K562 (cell line): ENCODE results near the gene RBFOX2. TPM values are rescaled to one million over a fixed set of nuclear protein-coding genes. Genes with fewer than 3 reads are reported as not detected.

Source experiments
- polyA plus RNA-seq, 8 experiments: library from polyadenylated mRNA; depleted of rRNA in 4 of 8; stranded (reverse) in 5 of 8; unstranded in 3 of 8; fragments of >200 nt; fragmentation: Nextera tagmentation in 2 of 8; fragmentation: Illumina TruSeq in 1 of 8; extraction: Ambion mirVana in 2 of 8; extraction: Trizol in 1 of 8; gene quantifications; 2 replicates each; pipeline versions ENCODE4 v1.2.1 to v1.2.3, GENCODE V29; 2011 to 2014; ENCODE audit warnings: inconsistent platforms in 1 of 8, missing spikeins in 1 of 8
- total RNA-seq, 7 experiments: library from RNA; depleted of rRNA in 6 of 7; stranded (reverse); fragments of >200 nt in 6 of 7; fragmentation: Illumina TruSeq in 2 of 7; extraction: Trizol in 2 of 7; gene quantifications; 2 replicates each; pipeline versions ENCODE4 v1.2.1 to v1.2.3, GENCODE V29; 2011 to 2021; ENCODE audit warnings: low replicate concordance in 1 of 7
- TF ChIP-seq, protein P1 (sequence below), 2 experiments: fragments of 450-650 bp; formaldehyde crosslinking in 1 of 2; IDR thresholded peaks; 2 replicates each; pipeline versions ENCODE4 v1.4.0 to v1.6.1; 2014 to 2020; ENCODE audit warnings: mild to moderate bottlenecking in 2 of 2, borderline replicate concordance in 1 of 2, low read depth in 1 of 2
- TF ChIP-seq, protein P2 (sequence below): sonication (generic); formaldehyde crosslinking; IDR thresholded peaks from 2 replicates; pipeline ENCODE4 v1.8.0; 2023; ENCODE audit warnings: missing genetic modification reagents, mild to moderate bottlenecking, borderline replicate concordance

The RBFOX2 gene
- total and polyA plus RNA-seq, 9 of the 15 experiments (the other 6 are each of a cell fraction or from before 2014, with no cell fraction given) = 5.8 to 24.8 (median 14.2) TPM

DNA sequence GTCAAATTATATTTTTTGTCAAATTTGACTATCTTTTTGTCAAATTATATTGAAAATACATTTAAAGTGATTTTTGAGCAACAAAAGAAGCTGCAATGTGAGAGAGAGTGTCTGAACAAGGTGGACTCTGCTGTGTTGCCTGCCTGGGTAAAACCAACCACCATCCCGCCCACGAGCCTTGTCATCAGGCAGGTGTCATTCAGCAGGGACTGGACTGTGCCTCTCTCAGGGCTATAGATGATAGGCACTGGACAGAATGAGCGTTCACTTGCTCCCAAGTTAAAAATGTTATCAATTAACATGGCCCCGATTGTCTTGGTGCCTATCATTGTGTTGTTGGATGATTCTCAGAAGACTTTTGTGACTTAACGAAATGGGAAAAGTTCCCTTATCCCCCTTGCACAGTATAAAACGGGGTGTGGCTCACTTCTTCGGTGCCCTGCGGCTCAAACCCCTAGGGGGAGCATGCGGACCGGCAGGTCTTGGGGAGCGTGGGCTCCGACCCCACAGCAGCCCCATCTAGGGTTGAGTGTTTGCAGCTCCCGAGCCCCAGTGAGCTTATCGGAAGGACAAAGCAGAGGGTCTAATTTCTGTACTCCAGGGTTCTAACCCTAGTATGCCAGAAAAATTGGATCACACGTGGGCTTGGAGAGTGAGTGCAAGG is 309.3 kb downstream of the RBFOX2 start (continued):
- TF ChIP-seq, protein P1, sequence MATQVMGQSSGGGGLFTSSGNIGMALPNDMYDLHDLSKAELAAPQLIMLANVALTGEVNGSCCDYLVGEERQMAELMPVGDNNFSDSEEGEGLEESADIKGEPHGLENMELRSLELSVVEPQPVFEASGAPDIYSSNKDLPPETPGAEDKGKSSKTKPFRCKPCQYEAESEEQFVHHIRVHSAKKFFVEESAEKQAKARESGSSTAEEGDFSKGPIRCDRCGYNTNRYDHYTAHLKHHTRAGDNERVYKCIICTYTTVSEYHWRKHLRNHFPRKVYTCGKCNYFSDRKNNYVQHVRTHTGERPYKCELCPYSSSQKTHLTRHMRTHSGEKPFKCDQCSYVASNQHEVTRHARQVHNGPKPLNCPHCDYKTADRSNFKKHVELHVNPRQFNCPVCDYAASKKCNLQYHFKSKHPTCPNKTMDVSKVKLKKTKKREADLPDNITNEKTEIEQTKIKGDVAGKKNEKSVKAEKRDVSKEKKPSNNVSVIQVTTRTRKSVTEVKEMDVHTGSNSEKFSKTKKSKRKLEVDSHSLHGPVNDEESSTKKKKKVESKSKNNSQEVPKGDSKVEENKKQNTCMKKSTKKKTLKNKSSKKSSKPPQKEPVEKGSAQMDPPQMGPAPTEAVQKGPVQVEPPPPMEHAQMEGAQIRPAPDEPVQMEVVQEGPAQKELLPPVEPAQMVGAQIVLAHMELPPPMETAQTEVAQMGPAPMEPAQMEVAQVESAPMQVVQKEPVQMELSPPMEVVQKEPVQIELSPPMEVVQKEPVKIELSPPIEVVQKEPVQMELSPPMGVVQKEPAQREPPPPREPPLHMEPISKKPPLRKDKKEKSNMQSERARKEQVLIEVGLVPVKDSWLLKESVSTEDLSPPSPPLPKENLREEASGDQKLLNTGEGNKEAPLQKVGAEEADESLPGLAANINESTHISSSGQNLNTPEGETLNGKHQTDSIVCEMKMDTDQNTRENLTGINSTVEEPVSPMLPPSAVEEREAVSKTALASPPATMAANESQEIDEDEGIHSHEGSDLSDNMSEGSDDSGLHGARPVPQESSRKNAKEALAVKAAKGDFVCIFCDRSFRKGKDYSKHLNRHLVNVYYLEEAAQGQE (IDR thresholded peaks at IDR 0.05; ENCODE audit: borderline replicate concordance) = peak; percentile 38; the same call in 1 of the 2 replicates
- TF ChIP-seq, protein P1 (CRISPR knock-in tag; IDR thresholded peaks at IDR 0.05; ENCODE audit: low read depth) = no peak
- TF ChIP-seq, protein P2, sequence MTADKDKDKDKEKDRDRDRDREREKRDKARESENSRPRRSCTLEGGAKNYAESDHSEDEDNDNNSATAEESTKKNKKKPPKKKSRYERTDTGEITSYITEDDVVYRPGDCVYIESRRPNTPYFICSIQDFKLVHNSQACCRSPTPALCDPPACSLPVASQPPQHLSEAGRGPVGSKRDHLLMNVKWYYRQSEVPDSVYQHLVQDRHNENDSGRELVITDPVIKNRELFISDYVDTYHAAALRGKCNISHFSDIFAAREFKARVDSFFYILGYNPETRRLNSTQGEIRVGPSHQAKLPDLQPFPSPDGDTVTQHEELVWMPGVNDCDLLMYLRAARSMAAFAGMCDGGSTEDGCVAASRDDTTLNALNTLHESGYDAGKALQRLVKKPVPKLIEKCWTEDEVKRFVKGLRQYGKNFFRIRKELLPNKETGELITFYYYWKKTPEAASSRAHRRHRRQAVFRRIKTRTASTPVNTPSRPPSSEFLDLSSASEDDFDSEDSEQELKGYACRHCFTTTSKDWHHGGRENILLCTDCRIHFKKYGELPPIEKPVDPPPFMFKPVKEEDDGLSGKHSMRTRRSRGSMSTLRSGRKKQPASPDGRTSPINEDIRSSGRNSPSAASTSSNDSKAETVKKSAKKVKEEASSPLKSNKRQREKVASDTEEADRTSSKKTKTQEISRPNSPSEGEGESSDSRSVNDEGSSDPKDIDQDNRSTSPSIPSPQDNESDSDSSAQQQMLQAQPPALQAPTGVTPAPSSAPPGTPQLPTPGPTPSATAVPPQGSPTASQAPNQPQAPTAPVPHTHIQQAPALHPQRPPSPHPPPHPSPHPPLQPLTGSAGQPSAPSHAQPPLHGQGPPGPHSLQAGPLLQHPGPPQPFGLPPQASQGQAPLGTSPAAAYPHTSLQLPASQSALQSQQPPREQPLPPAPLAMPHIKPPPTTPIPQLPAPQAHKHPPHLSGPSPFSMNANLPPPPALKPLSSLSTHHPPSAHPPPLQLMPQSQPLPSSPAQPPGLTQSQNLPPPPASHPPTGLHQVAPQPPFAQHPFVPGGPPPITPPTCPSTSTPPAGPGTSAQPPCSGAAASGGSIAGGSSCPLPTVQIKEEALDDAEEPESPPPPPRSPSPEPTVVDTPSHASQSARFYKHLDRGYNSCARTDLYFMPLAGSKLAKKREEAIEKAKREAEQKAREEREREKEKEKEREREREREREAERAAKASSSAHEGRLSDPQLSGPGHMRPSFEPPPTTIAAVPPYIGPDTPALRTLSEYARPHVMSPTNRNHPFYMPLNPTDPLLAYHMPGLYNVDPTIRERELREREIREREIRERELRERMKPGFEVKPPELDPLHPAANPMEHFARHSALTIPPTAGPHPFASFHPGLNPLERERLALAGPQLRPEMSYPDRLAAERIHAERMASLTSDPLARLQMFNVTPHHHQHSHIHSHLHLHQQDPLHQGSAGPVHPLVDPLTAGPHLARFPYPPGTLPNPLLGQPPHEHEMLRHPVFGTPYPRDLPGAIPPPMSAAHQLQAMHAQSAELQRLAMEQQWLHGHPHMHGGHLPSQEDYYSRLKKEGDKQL (CRISPR knock-in tag) = no peak
- TF ChIP-seq, all 486 proteins: peak for 5
